ENCODE data around the gene CLEC4G. TPM values are rescaled to one million over a fixed set of nuclear protein-coding genes. Genes with fewer than 3 reads are reported as not detected.
A peak's percentile ranks its signal among the peaks of the same experiment; 100 is the strongest.

Gene CLEC4G
- total RNA-seq, 4 donors from 2014 or later, result 0.59 to 16.5 (median 1.7) TPM; not detected in 1

- Histone ChIP-seq H3K27me3 (no peaks in the 10 kb centered on the region), H3K9me3 (no peaks in the 10 kb centered on the region), H3K36me3 (peaks cover 0 to 35% (median 0%) of the 10 kb centered on the region in 3 donors), H3K4me3 (no peak overlapping the region), H3K27ac (no peak overlapping the region), H3K4me1 (peaks cover 0 to 14% (median 5%) of the 10 kb centered on the region in 4 donors)
- no peak for TF ChIP-seq EP300 (IDR thresholded peaks at IDR 0.05)
- TF ChIP-seq, protein P1, sequence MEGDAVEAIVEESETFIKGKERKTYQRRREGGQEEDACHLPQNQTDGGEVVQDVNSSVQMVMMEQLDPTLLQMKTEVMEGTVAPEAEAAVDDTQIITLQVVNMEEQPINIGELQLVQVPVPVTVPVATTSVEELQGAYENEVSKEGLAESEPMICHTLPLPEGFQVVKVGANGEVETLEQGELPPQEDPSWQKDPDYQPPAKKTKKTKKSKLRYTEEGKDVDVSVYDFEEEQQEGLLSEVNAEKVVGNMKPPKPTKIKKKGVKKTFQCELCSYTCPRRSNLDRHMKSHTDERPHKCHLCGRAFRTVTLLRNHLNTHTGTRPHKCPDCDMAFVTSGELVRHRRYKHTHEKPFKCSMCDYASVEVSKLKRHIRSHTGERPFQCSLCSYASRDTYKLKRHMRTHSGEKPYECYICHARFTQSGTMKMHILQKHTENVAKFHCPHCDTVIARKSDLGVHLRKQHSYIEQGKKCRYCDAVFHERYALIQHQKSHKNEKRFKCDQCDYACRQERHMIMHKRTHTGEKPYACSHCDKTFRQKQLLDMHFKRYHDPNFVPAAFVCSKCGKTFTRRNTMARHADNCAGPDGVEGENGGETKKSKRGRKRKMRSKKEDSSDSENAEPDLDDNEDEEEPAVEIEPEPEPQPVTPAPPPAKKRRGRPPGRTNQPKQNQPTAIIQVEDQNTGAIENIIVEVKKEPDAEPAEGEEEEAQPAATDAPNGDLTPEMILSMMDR (IDR thresholded peaks at IDR 0.05), result no peak
- TF ChIP-seq POLR2A (IDR thresholded peaks at IDR 0.05), result no peak
- no peak for DNase-seq (ENCODE audit: low spot score in 2 of 2)
- 27 to 28% methylated on average over 19 of the region's 19 CpGs for WGBS, 2 donors
These were observed 46.1 kb downstream of the CLEC4G start for GRCh38 chr19:7685546-7686445.

DNA sequence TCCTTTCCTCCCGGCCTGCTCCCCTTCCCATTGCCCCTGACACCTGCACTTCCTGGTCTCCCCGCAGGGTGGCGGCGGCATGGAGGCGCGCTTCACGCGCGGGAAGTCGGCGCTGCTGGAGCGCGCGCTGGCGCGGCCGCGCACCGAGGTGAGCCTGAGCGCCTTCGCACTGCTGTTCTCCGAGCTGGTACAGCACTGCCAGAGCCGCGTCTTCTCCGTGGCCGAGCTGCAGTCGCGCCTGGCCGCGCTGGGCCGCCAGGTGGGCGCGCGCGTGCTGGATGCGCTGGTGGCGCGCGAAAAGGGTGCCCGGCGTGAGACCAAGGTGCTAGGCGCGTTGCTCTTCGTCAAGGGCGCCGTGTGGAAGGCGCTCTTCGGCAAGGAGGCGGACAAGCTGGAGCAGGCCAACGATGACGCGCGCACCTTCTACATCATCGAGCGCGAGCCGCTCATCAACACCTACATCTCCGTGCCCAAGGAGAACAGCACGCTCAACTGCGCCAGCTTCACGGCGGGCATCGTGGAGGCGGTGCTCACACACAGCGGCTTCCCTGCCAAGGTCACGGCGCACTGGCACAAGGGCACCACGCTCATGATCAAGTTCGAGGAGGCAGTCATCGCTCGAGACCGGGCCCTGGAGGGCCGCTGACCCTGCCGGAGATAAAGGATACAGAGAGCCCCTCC, 49.6 kb downstream of the CLEC4G start:
- Histone ChIP-seq H3K27me3 (peaks cover 0 to 17% of the 10 kb centered on the region in 2 donors), H3K4me1 (peaks cover 0 to 19% (median 10%) of the 10 kb centered on the region in 4 donors), H3K36me3 (peaks cover 0 to 35% (median 0%) of the 10 kb centered on the region in 3 donors), H3K4me3 (peak overlapping the region in 3 of 4 donors; percentile 88 to 99 (median 99)), H3K27ac (no peak overlapping the region), H3K9me3 (no peaks in the 10 kb centered on the region)
- 75 to 82% methylated on average over 69 to 74 of the region's 74 CpGs for WGBS, 2 donors
- TF ChIP-seq POLR2A (IDR thresholded peaks at IDR 0.05) (no peak), EP300 (IDR thresholded peaks at IDR 0.05) (no peak)
- TF ChIP-seq, protein P1 (IDR thresholded peaks at IDR 0.05), result no peak
- no peak for DNase-seq (ENCODE audit: low spot score in 2 of 2)

- H3K4me1 ChIP-seq, result peaks cover 0 to 19% (median 10%) of the 10 kb centered on the region in 4 donors
- H3K36me3 ChIP-seq, result peaks cover 0 to 35% (median 0%) of the 10 kb centered on the region in 3 donors
- H3K27me3 ChIP-seq, result peaks cover 0 to 22% of the 10 kb centered on the region in 2 donors
- H3K9me3 ChIP-seq, result no peaks in the 10 kb centered on the region
- peak overlapping the region; percentile 69 to 91 (median 88) for H3K27ac ChIP-seq
- TF ChIP-seq EP300 (IDR thresholded peaks at IDR 0.05) (peak in 1 of 2 donors; percentile 28), POLR2A (IDR thresholded peaks at IDR 0.05) (no peak)
- TF ChIP-seq, protein P1 (IDR thresholded peaks at IDR 0.05), result peak; percentile 24 to 62 (median 39)
- peak; percentile 42 to 83 for DNase-seq (ENCODE audit: low spot score in 2 of 2)
- H3K4me3 ChIP-seq, result peak overlapping the region; percentile 73 to 99 (median 94)
- 5 to 6% methylated on average over 42 to 43 of the region's 43 CpGs for whole genome bisulfite sequencing, 2 donors
These were observed 50.4 kb downstream of the CLEC4G start for GRCh38 chr19:7681340-7682174.

DNA sequence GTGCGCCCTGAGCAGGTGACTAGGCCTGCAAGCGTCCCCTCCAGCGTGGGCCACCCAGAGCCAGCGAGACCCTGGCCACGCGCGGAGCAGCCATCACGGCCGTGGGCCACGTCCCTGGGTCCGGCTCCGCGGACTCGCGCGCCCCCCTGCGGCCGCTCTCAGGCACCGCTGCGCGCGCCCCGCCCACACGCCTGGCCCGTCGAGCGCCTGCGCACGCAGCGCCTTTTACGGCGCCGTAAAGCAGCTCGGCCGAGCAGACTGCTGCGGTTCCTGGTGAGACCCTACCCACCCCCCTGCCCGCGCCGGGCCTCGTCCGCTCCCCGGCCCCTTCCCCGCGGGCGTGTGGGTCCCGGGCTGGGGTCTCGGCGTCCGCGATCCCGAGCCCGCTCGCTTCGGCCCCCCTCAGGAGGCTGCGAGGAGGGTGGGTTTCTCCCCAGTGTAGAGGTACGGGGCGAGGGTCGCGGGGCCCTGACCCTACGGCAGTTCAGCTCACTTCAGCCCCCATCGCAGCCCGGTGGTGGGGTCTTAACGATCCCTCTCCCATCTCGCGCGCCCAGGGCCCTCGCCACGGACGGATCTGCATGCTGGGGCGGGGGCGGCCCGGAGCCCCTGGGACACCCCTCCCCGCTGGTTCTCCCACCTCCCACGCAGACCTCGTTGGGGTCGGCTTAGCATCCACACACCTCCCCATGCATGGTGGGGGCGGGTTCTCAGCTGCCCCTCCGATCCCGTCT, 51.1 kb downstream of the CLEC4G start, which contains the start of gene TRAPPC5:
TSS of gene TRAPPC5 (plus strand) at position 228 of the 734 bp plus-strand sequence. CDS start 1,421 bp downstream, outside the sequence.
- peaks cover 0 to 19% (median 10%) of the 10 kb centered on the region in 4 donors for H3K4me1 ChIP-seq
- H3K9me3 ChIP-seq, result no peaks in the 10 kb centered on the region
- WGBS, 2 donors, result 0% methylated on average over 34 to 43 of the region's 79 CpGs
- peaks cover 0 to 35% (median 0%) of the 10 kb centered on the region in 3 donors for H3K36me3 ChIP-seq
- peaks cover 0 to 29% of the 10 kb centered on the region in 2 donors for H3K27me3 ChIP-seq
- H3K27ac ChIP-seq, result peak within 1 kb of the TSS; percentile 69 to 91 (median 88)
- peak; percentile 25 to 48 for TF ChIP-seq POLR2A (IDR thresholded peaks at IDR 0.05)
- TF ChIP-seq, protein P1 (IDR thresholded peaks at IDR 0.05), result peak; percentile 96 to 100 (median 99)
- TF ChIP-seq EP300 (IDR thresholded peaks at IDR 0.05), result peak in 1 of 2 donors; percentile 74
- H3K4me3 ChIP-seq, result peak within 1 kb of the TSS; percentile 73 to 99 (median 94)
- DNase-seq (ENCODE audit: low spot score in 2 of 2), result peak; percentile 68 to 70

Measured in tibial nerve (tissue), 4 donors.